HG02759 (cell line): ENCODE results near the gene SLC24A3.

Experiments
- ATAC-seq: cut with Tn5 transposase; IDR thresholded peaks from one replicate; pipeline ENCODE4 v1.9.1; 2021; ENCODE audit warnings: mild to moderate bottlenecking, moderate library complexity; ENCODE audit not compliant: unreplicated experiment

SLC24A3 gene

GRCh38 chr20:19380211-19380610 lies 167.8 kb downstream of the SLC24A3 start:
- no peak for ATAC-seq

GRCh38 chr20:19381947-19382346 lies 169.5 kb downstream of the SLC24A3 start:
- ATAC-seq: no peak

- ATAC-seq: no peak
Measured at GRCh38 chr20:19382386-19383340, 170.2 kb downstream of the SLC24A3 start.

- no peak for ATAC-seq
Measured at GRCh38 chr20:19384940-19385339, 172.5 kb downstream of the SLC24A3 start.

- ATAC-seq: no peak
Measured at GRCh38 chr20:19387251-19387650, 174.8 kb downstream of the SLC24A3 start.

- ATAC-seq: no peak
Measured at GRCh38 chr20:19392344-19393130, 180.1 kb downstream of the SLC24A3 start.

GRCh38 chr20:19396460-19397081 lies 184.1 kb downstream of the SLC24A3 start:
- no peak for ATAC-seq

GRCh38 chr20:19397226-19397625 lies 184.8 kb downstream of the SLC24A3 start:
- ATAC-seq: no peak

- no peak for ATAC-seq
Measured at GRCh38 chr20:19397666-19398065, 185.2 kb downstream of the SLC24A3 start.

- ATAC-seq: no peak
Measured at GRCh38 chr20:19401096-19401495, 188.7 kb downstream of the SLC24A3 start.

- ATAC-seq: no peak
Measured at GRCh38 chr20:19403549-19403948, 191.1 kb downstream of the SLC24A3 start.

- no peak for ATAC-seq
Measured at GRCh38 chr20:19404826-19405225, 192.4 kb downstream of the SLC24A3 start.

- no peak for ATAC-seq
Measured at GRCh38 chr20:19405958-19406357, 193.5 kb downstream of the SLC24A3 start.

- no peak for ATAC-seq
Measured at GRCh38 chr20:19406381-19406780, 193.9 kb downstream of the SLC24A3 start.

GRCh38 chr20:19407196-19407595 lies 194.8 kb downstream of the SLC24A3 start:
- ATAC-seq: no peak

GRCh38 chr20:19407736-19408135 lies 195.3 kb downstream of the SLC24A3 start:
- ATAC-seq: no peak

GRCh38 chr20:19408971-19409370 lies 196.5 kb downstream of the SLC24A3 start:
- ATAC-seq: no peak

GRCh38 chr20:19411811-19412210 lies 199.4 kb downstream of the SLC24A3 start:
- no peak for ATAC-seq

- ATAC-seq: no peak
Measured at GRCh38 chr20:19412254-19412653, 199.8 kb downstream of the SLC24A3 start.

- ATAC-seq: no peak
Measured at GRCh38 chr20:19414600-19414999, 202.2 kb downstream of the SLC24A3 start.

- ATAC-seq: no peak
Measured at GRCh38 chr20:19415786-19416185, 203.3 kb downstream of the SLC24A3 start.
